H1 (cell line): Measurements from ENCODE around the gene EIF4E3. TPM values are rescaled to one million over a fixed set of nuclear protein-coding genes. Genes with fewer than 3 reads are reported as not detected.

Experiments used
- CTCF ChIA-PET: fragments of 300-600 bp; sonication (Branson Sonifier 250); formaldehyde crosslinking; loops from one replicate; lab custom pipeline; 2021; ENCODE audit not compliant: partially characterized antibody; lab: Charles Lee
- POLR2A ChIA-PET: fragments of 300-600 bp; sonication (Branson Sonifier 250); formaldehyde crosslinking; loops from one replicate; lab custom pipeline; 2021; ENCODE audit warnings: inconsistent platforms; ENCODE audit not compliant: partially characterized antibody; lab: Charles Lee
- DNase-seq, 2 experiments: peaks; one replicate each; pipeline versions ENCODE4 v3.0.0 to v3.0.0-alpha.2; 2010 to 2022; ENCODE audit warnings: low spot score in 2 of 2, low read depth in 1 of 2, mixed read lengths in 1 of 2
- FAIRE-seq: peaks from 2 replicates; lab custom pipeline; 2011; peaks lifted over from hg19 to GRCh38; lab: Jason Lieb, UNC
- H2AFZ ChIP-seq: 2 replicates; pipeline ENCODE4 v1.8.1; 2012; ENCODE audit warnings: low read length, inconsistent platforms
- H2AK5ac ChIP-seq: 2 replicates; pipeline ENCODE4 v1.6.1; 2013; ENCODE audit warnings: low read depth, low read length
- H2BK120ac ChIP-seq: replicated peaks from 2 replicates; pipeline ENCODE3; 2013; ENCODE audit warnings: low read depth, low read length, inconsistent platforms
- H2BK12ac ChIP-seq: 2 replicates; pipeline ENCODE4 v1.6.1; 2013; ENCODE audit warnings: low read depth, low read length
- H2BK15ac ChIP-seq: 2 replicates; pipeline ENCODE4 v1.6.1; 2013; ENCODE audit warnings: low read length
- H2BK20ac ChIP-seq: 2 replicates; pipeline ENCODE4 v1.6.1; 2013; ENCODE audit warnings: low read length
- H2BK5ac ChIP-seq: 2 replicates; pipeline ENCODE4 v1.6.1; 2013; ENCODE audit warnings: low read depth, low read length
- H3K14ac ChIP-seq: 2 replicates; pipeline ENCODE4 v1.6.1; 2013; ENCODE audit warnings: inconsistent platforms; ENCODE audit not compliant: insufficient read length
- H3K18ac ChIP-seq: 2 replicates; pipeline ENCODE4 v1.6.1; 2013; ENCODE audit warnings: low read length; ENCODE audit errors: extremely low read depth
- H3K23ac ChIP-seq: 2 replicates; pipeline ENCODE4 v1.6.1; 2013; ENCODE audit warnings: inconsistent platforms; ENCODE audit not compliant: insufficient read length
- H3K23me2 ChIP-seq: 2 replicates; pipeline ENCODE4 v1.6.1; 2013; ENCODE audit warnings: low read depth, low read length
- H3K27ac ChIP-seq: 2 replicates; pipeline ENCODE4 v1.6.1; 2011; ENCODE audit warnings: low read depth, low read length, inconsistent platforms
- H3K27me3 ChIP-seq, 4 experiments: replicated peaks in 1 of 4; 1 replicate in 1 of 4; 2 replicates in 3 of 4; pipeline versions ENCODE4 v1.6.1 to v1.8.1; 2011 to 2013; ENCODE audit warnings: low read length in 3 of 4, mild to moderate bottlenecking in 3 of 4, inconsistent platforms in 2 of 4, mixed read lengths in 2 of 4, moderate library complexity in 1 of 4; ENCODE audit not compliant: control insufficient read depth in 3 of 4, insufficient read depth in 3 of 4; ENCODE audit errors: extremely low read depth in 1 of 4
- H3K36me3 ChIP-seq, 4 experiments: 2 replicates each; pipeline versions ENCODE4 v1.6.1 to v1.8.1; 2011 to 2013; ENCODE audit warnings: mild to moderate bottlenecking in 4 of 4, low read length in 3 of 4, moderate library complexity in 2 of 4, control low read depth in 1 of 4, inconsistent platforms in 1 of 4; ENCODE audit not compliant: insufficient read depth in 4 of 4, control insufficient read depth in 2 of 4
- H3K4ac ChIP-seq: replicated peaks from 2 replicates; pipeline ENCODE3; 2013; ENCODE audit warnings: low read length, low read depth, mixed read lengths, inconsistent platforms; ENCODE audit not compliant: insufficient read length
- H3K4me1 ChIP-seq, 4 experiments: replicated peaks in 1 of 4; 1 replicate in 1 of 4; 2 replicates in 3 of 4; pipeline versions ENCODE4 v1.6.1 to v1.8.1; 2011 to 2013; ENCODE audit warnings: low read length in 3 of 4, inconsistent platforms in 2 of 4, mixed read lengths in 1 of 4; ENCODE audit not compliant: insufficient read depth in 4 of 4, control insufficient read depth in 3 of 4
- H3K4me2 ChIP-seq, 2 experiments: 2 replicates each; pipeline versions ENCODE4 v1.6.1 to v1.8.1; 2011 to 2013; ENCODE audit warnings: low read depth in 2 of 2, low read length in 2 of 2, control low read depth in 1 of 2, inconsistent platforms in 1 of 2, mild to moderate bottlenecking in 1 of 2; ENCODE audit not compliant: insufficient read depth in 1 of 2
- H3K4me3 ChIP-seq, 4 experiments: fragments of 200-600, 300-600 bp in 1 of 4; sonication (generic), shearing (Covaris generic), sonication (Bioruptor Twin) in 1 of 4; 2 replicates each; pipeline versions ENCODE4 v1.5.1 to v1.8.1; 2011 to 2016; ENCODE audit warnings: low read length in 4 of 4, low read depth in 3 of 4, control low read depth in 2 of 4, inconsistent platforms in 2 of 4, mild to moderate bottlenecking in 2 of 4, mixed read lengths in 1 of 4, moderate library complexity in 1 of 4; ENCODE audit not compliant: insufficient read depth in 2 of 4; ENCODE audit errors: extremely low read depth in 1 of 4
- H3K56ac ChIP-seq: replicated peaks from 2 replicates; pipeline ENCODE3; 2013; ENCODE audit warnings: low read depth, mild to moderate bottlenecking, mixed read lengths, low read length, inconsistent platforms; ENCODE audit not compliant: insufficient read length
- H3K79me1 ChIP-seq: 2 replicates; pipeline ENCODE4 v1.6.1; 2013; ENCODE audit warnings: low read depth, low read length, control low read depth
- H3K79me2 ChIP-seq, 2 experiments: 2 replicates each; pipeline versions ENCODE4 v1.6.1 to v1.8.1; 2012 to 2013; ENCODE audit warnings: low read length in 2 of 2, mild to moderate bottlenecking in 2 of 2, inconsistent platforms in 1 of 2; ENCODE audit not compliant: insufficient read depth in 2 of 2, control insufficient read depth in 1 of 2
- H3K9ac ChIP-seq, 4 experiments: replicated peaks in 1 of 4; 1 replicate in 1 of 4; 2 replicates in 3 of 4; pipeline versions ENCODE4 v1.6.1 to v1.8.1; 2011 to 2013; ENCODE audit warnings: low read depth in 3 of 4, low read length in 3 of 4, control low read depth in 2 of 4, mild to moderate bottlenecking in 2 of 4, moderate library complexity in 2 of 4, inconsistent platforms in 1 of 4; ENCODE audit errors: extremely low read depth in 1 of 4
- H3K9me3 ChIP-seq, 2 experiments: 2 replicates each; pipeline versions ENCODE4 v1.6.1 to v1.8.1; 2012 to 2013; ENCODE audit warnings: mild to moderate bottlenecking in 2 of 2, moderate library complexity in 2 of 2, control low read depth in 1 of 2, inconsistent platforms in 1 of 2, low read depth in 1 of 2, low read length in 1 of 2, mixed read lengths in 1 of 2; ENCODE audit not compliant: insufficient read depth in 2 of 2
- H4K20me1 ChIP-seq, 2 experiments: replicated peaks in 1 of 2; 2 replicates each; pipeline versions ENCODE3 to v1.8.1; 2011 to 2013; ENCODE audit warnings: inconsistent platforms in 2 of 2, low read length in 2 of 2, mild to moderate bottlenecking in 1 of 2; ENCODE audit not compliant: insufficient read depth in 2 of 2, control insufficient read depth in 1 of 2
- H4K5ac ChIP-seq: 2 replicates; pipeline ENCODE4 v1.6.1; 2013; ENCODE audit warnings: low read length, low read depth, mixed read lengths, inconsistent platforms; ENCODE audit not compliant: insufficient read length
- H4K8ac ChIP-seq: 2 replicates; pipeline ENCODE4 v1.8.0; 2013; ENCODE audit warnings: mild to moderate bottlenecking, moderate library complexity, low read length, inconsistent platforms; ENCODE audit not compliant: insufficient read depth; ENCODE audit errors: extremely low read depth
- H4K91ac ChIP-seq: replicated peaks from 2 replicates; pipeline ENCODE3; 2013; ENCODE audit warnings: low read length, mixed read lengths, inconsistent platforms; ENCODE audit not compliant: insufficient read length
- BRCA1 ChIP-seq: IDR thresholded peaks from 2 replicates; pipeline ENCODE4 v1.6.1; 2012; ENCODE audit warnings: low read depth, low read length, improper control_type of control experiment
- CHD2 ChIP-seq: IDR thresholded peaks from 2 replicates; pipeline ENCODE4 v1.6.1; 2012; ENCODE audit warnings: low read length, improper control_type of control experiment
- CTBP2 ChIP-seq: IDR thresholded peaks from 2 replicates; pipeline ENCODE4 v1.7.0; 2011; ENCODE audit warnings: borderline replicate concordance, mild to moderate bottlenecking, moderate library complexity, mixed read lengths, low read length; ENCODE audit not compliant: insufficient read depth, insufficient read length
- KDM4A ChIP-seq: IDR thresholded peaks from one replicate; pipeline ENCODE4 v1.7.1; 2012; ENCODE audit warnings: low read depth, mild to moderate bottlenecking, moderate library complexity, low read length, inconsistent platforms; ENCODE audit not compliant: severe bottlenecking
- MAX ChIP-seq: IDR thresholded peaks from 2 replicates; pipeline ENCODE4 v1.6.1; 2012; ENCODE audit warnings: inconsistent platforms
- RFX5 ChIP-seq: IDR thresholded peaks from 2 replicates; pipeline ENCODE4 v1.6.1; 2011; ENCODE audit warnings: low read depth, low read length, improper control_type of control experiment, borderline replicate concordance
- SAP30 ChIP-seq: fragments of 300-600 bp; sonication (generic); IDR thresholded peaks from 2 replicates; pipeline ENCODE4 v1.7.1; 2012; ENCODE audit warnings: low read length, moderate library complexity, mild to moderate bottlenecking, inconsistent platforms; ENCODE audit not compliant: insufficient read depth, insufficient replicate concordance
- SP1 ChIP-seq: IDR thresholded peaks from 2 replicates; pipeline ENCODE4 v1.6.1; 2011; ENCODE audit warnings: low read depth, low read length
- SP2 ChIP-seq: IDR thresholded peaks from 2 replicates; pipeline ENCODE4 v1.6.1; 2012; ENCODE audit warnings: mild to moderate bottlenecking, low read length, inconsistent platforms
- SP4 ChIP-seq: IDR thresholded peaks from 2 replicates; pipeline ENCODE4 v1.6.1; 2012; ENCODE audit warnings: low read length, inconsistent platforms
- SRF ChIP-seq: IDR thresholded peaks from 2 replicates; pipeline ENCODE4 v1.6.1; 2011; ENCODE audit warnings: mild to moderate bottlenecking, low read depth, low read length, moderate library complexity
- SUZ12 ChIP-seq: fragments of 200-600 bp; sonication (generic); IDR thresholded peaks from 2 replicates; pipeline ENCODE4 v1.6.1; 2012; ENCODE audit warnings: mild to moderate bottlenecking, inconsistent platforms, low read length, moderate library complexity, mixed read lengths
- USF2 ChIP-seq: IDR thresholded peaks from 2 replicates; pipeline ENCODE4 v1.6.1; 2011; ENCODE audit warnings: low read length, improper control_type of control experiment
- WGBS, 2 experiments: shearing (Covaris generic) in 1 of 2; methylation state at CpG; one replicate each; pipeline versions ENCODE4 v1.1.6 to v1.1.7; 2013 to 2015; ENCODE audit warnings: low lambda C conversion rate in 2 of 2, mixed read lengths in 2 of 2, inconsistent platforms in 1 of 2, low coverage in 1 of 2, missing lambda C conversion rate in 1 of 2; ENCODE audit not compliant: insufficient replicate concordance in 2 of 2, insufficient coverage in 1 of 2, insufficient read length in 1 of 2; ENCODE audit errors: extremely low coverage in 1 of 2, missing lambda C conversion rate in 1 of 2; 5-methylcytosine and 5-hydroxymethylcytosine counted together
- polyA plus RNA-seq, 7 experiments: library from polyadenylated mRNA; depleted of rRNA in 3 of 7; stranded (reverse) in 5 of 7; unstranded in 2 of 7; fragments of >200 nt in 5 of 7; fragments of 200-250 nt in 2 of 7; gene quantifications; 1 replicate in 5 of 7; 2 replicates in 1 of 7; 4 replicates in 1 of 7; pipeline versions ENCODE4 v1.2.1 to v1.2.3, GENCODE V29; 2011 to 2013; ENCODE audit warnings: missing spikeins in 2 of 7, mixed read lengths in 2 of 7
- total RNA-seq: library from RNA; stranded (reverse); fragmentation: NEBNext Ultra II Directional; extraction: Animal tissue kit (Norgen Biotek cat#: 25700); gene quantifications from 2 replicates; pipeline ENCODE4 v1.2.1, GENCODE V29; 2021

EIF4E3 gene
- total and polyA plus RNA-seq, 2 of the 8 experiments (the other 6 are each of a cell fraction or from before 2014, with no cell fraction given) = 5.2 to 17.0 TPM

- Histone ChIP-seq H2AFZ (no peak overlapping the region), H2BK120ac (no peak overlapping the region), H4K5ac (no peak overlapping the region), H3K14ac (no peak overlapping the region), H3K27me3 (no peaks in the 10 kb centered on the region), H3K9me3 (no peaks in the 10 kb centered on the region), H3K4ac (no peak overlapping the region), H3K18ac (no peak overlapping the region), H3K36me3 (no peaks in the 10 kb centered on the region), H3K79me1 (no peaks in the 10 kb centered on the region), H2BK15ac (no peak overlapping the region), H3K9ac (no peak overlapping the region), H3K56ac (no peak overlapping the region), H3K79me2 (no peaks in the 10 kb centered on the region), H4K91ac (no peak overlapping the region), H2AK5ac (no peak overlapping the region), H3K4me3 (no peak overlapping the region), H3K27ac (no peak overlapping the region), H3K4me2 (no peak overlapping the region), H3K4me1 (no peaks in the 10 kb centered on the region), H3K23ac (no peak overlapping the region), H4K8ac (no peak overlapping the region), H3K23me2 (no peaks in the 10 kb centered on the region), H4K20me1 (no peaks in the 10 kb centered on the region), H2BK20ac (no peak overlapping the region), H2BK5ac (no peak overlapping the region), H2BK12ac (no peak overlapping the region)
- ChIA-PET POLR2A (no interaction called here), CTCF (interaction anchor here (0.5 to 0.7 kb wide), 2 partner anchors 11 to 218 kb away, joined by 3 read pairs; no protein-coding TSS in a partner anchor)
- WGBS, 2 experiments = 88% methylated on average over 6 of the region's 6 CpGs; no CpG with 5 or more reads in 1 of the 2 experiments
- FAIRE-seq = no peak
- DNase-seq = no peak
- TF ChIP-seq RFX5 = no peak
- TF ChIP-seq SP2 = no peak
- no peak for TF ChIP-seq BRCA1
- no peak for TF ChIP-seq CTBP2
- no peak for TF ChIP-seq SUZ12
- no peak for TF ChIP-seq MAX
- no peak for TF ChIP-seq SP4
- TF ChIP-seq SP1 = no peak
- no peak for TF ChIP-seq SRF
- no peak for TF ChIP-seq KDM4A
- TF ChIP-seq CHD2 = no peak
- TF ChIP-seq USF2 = no peak
- TF ChIP-seq SAP30 = no peak
Measured at GRCh38 chr3:71628522-71628921, 96.7 kb downstream of the EIF4E3 start.
